Measurements from ENCODE around the gene CEND1.

The CEND1 gene

DNA sequence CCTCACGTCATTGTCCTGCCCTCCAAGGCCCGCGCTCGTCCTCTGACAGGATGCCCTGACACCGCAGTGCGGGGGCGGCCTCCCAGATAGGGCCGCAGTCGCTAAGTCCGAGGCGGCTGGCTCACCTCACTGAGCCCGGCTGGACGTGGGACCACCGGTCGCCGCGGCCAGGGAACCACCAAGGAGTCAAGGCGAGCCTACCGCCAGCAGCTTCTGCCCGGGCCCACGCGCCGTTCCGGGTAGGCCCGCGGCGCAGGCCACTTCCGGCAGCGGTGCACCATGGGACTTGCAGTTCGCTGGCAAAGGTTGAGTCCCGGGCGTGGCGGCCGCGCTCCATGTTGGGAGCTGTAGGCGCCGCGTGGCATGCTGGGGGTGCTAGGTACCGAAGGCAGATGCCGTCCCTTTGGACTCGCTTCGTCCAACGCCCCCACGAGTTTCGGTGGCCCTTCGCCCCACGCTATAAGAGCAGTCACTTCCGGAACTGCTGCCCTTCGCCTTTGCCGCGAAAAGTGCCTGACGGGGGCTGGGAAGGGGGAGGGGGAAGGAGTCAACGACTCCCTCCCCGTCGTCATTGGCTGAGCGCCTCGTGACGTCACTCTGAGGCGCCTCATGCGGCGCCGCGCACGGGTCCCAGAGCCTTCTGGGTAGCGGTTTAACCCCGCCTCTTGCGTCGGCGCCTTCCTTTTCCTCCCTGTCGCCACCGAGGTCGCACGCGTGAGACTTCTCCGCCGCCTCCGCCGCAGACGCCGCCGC is 19.6 kb upstream of the CEND1 start, which contains the start of gene RPLP2:
Gene RPLP2 (plus strand): TSS at position 681 of the 753 bp plus-strand sequence. CDS start 268 bp downstream, outside the sequence.
- FAIRE-seq, result no peak

DNA sequence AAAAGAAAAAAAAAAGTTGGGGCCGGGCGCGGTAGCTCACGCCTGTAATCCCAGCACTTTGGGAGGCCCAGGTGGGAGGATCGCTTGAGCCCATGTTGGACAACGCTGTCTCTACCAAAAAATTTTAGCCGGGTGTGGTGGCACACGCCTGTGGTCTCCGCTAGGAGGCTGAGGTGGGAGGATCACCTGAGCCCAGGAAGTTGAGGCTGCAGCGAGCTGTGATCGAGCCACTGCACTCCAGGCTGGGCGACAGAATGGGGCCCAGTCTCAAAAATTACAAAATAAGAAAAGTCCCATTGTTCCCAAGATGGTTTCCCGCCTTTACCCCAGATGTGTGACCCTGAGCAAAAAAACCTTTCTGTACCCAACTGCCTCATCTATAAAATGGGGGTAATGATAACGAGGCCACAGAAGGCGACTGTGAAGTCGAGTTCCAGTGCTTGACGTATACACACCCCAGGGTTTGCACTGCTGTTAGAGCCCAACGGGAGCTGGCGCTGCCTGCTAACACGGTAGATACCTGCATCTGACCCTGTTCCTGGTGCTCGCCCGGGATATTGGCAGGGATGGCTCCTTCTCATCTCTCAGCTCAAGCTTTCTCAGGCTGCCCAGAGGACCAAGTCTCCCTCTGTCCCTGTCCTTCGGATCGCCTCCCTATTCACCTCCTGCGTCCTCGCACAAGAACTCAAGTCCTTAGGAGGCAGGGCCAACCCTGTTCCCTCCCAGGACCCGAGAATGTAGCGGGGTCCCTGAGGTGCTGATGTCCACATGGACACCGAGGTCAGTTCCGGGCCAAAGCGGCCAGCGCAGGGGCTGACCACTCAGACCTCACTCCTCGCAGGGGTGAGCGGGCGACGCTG is 18.8 kb upstream of the CEND1 start:
- FAIRE-seq (no peak), DNase-seq (ENCODE audit: insufficient read length, low spot score) (no peak)
- TF ChIP-seq, protein P1, sequence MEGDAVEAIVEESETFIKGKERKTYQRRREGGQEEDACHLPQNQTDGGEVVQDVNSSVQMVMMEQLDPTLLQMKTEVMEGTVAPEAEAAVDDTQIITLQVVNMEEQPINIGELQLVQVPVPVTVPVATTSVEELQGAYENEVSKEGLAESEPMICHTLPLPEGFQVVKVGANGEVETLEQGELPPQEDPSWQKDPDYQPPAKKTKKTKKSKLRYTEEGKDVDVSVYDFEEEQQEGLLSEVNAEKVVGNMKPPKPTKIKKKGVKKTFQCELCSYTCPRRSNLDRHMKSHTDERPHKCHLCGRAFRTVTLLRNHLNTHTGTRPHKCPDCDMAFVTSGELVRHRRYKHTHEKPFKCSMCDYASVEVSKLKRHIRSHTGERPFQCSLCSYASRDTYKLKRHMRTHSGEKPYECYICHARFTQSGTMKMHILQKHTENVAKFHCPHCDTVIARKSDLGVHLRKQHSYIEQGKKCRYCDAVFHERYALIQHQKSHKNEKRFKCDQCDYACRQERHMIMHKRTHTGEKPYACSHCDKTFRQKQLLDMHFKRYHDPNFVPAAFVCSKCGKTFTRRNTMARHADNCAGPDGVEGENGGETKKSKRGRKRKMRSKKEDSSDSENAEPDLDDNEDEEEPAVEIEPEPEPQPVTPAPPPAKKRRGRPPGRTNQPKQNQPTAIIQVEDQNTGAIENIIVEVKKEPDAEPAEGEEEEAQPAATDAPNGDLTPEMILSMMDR (IDR thresholded peaks at IDR 0.05; ENCODE audit: insufficient read depth, missing control alignments), result no peak

More for the DNA sequence above, 19.6 kb upstream of the CEND1 start, which contains the start of gene RPLP2:
- TF ChIP-seq, protein P1 (IDR thresholded peaks at IDR 0.05; ENCODE audit: insufficient read depth, missing control alignments), result no peak
- peak; percentile 88 for DNase-seq (ENCODE audit: insufficient read length, low spot score)

DNA sequence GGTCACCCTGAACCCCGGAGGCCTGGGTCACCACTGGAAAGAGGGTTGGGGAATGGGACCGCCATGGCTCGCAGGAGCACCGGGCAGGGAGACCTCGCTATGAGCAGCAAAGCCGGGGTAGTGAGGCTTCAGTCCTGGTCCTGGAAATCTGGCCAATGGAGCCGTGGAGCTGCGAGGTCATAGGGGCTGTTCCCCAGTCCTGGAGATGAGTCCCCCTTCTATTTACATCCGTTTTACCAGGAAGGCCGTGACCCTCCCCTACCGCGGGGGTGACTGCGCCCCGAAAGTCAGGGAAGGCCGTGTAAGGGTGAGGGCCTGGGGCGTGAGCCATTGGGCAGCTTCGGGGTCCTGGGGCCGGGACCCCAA is 14.7 kb upstream of the CEND1 start:
- no peak for FAIRE-seq
- no peak for DNase-seq (ENCODE audit: insufficient read length, low spot score)
- TF ChIP-seq, protein P1 (IDR thresholded peaks at IDR 0.05; ENCODE audit: insufficient read depth, missing control alignments), result no peak

- DNase-seq (ENCODE audit: insufficient read length, low spot score) (no peak), FAIRE-seq (no peak)
- TF ChIP-seq, protein P1 (IDR thresholded peaks at IDR 0.05; ENCODE audit: insufficient read depth, missing control alignments), result no peak
Measured at GRCh38 chr11:803770-804598, 14.1 kb upstream of the CEND1 start.

GRCh38 chr11:803467-803742 is 13.5 kb upstream of the CEND1 start:
- no peak for FAIRE-seq

DNA sequence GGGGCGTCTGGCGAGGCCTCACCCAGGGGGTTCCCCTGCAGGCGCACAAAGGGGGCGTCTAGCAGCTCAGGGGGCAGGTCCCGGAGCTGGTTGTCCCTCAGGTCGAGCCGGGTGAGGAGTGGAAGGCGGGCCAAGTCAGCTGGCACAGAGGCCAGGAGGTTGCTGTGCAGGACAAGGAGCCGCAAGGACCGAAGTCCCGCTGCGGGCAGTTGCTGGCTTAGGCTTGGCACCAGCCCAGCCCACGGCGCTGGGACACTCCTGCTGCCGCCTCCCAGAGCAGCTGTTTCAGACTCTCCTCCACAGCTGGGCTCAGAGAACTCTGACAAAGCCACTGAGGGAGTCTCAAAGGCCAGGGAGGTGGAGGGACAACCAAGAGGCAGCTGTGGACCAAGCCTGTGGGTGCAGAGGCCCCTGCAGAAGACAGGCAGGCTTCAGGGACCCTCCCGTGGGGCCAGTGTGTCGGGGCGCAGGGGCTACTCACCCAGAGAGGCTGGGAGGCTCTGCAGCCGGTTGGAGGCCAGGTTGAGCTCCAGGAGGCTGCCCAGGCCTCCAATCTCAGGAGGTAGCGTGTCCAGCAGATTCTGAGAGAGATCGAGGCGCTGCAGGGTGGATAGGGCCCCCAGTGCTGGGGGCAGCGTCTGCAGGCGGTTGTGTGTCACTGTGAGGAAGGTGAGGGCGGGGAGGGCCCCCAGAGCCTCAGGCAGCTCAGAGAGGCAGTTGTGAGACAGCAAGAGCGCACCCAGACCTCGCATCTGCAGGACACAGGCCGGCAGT is 13.0 kb upstream of the CEND1 start:
- DNase-seq (ENCODE audit: insufficient read length, low spot score) (no peak), FAIRE-seq (no peak)

More at GRCh38 chr11:803467-803742, 13.5 kb upstream of the CEND1 start:
- TF ChIP-seq, protein P1 (IDR thresholded peaks at IDR 0.05; ENCODE audit: insufficient read depth, missing control alignments), result no peak
- no peak for DNase-seq (ENCODE audit: insufficient read length, low spot score)

More for the DNA sequence above, 13.0 kb upstream of the CEND1 start:
- TF ChIP-seq, protein P1 (IDR thresholded peaks at IDR 0.05; ENCODE audit: insufficient read depth, missing control alignments), result no peak
